ENCODE measurements around the gene FMNL2. TPM values are rescaled to one million over a fixed set of nuclear protein-coding genes. Genes with fewer than 3 reads are reported as not detected.

FMNL2 gene
- total and polyA plus RNA-seq, 10 donors, result 8.8 to 59.3 (median 33.5) TPM

DNA sequence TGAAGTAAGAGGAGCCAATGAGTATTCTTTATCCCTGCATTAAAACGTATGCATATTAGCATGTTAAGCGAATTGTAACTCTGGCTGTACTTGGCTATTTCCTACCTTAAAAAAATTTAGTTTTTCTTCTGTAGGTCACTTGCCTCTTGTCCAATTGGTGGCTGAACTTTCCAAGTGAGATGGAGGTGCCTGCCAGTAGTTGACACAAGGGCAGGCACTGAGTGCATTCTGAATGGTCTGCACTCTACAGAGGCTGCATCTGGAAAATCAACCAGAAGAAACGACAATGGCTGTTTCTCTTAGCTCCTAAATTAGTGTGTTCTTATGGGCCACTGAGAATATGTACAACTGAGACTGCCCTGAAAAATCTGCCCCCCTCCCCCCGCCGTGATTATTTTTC lies 221.5 kb downstream of the FMNL2 start:
- H3K27ac ChIP-seq, result no peak overlapping the region
- H3K9me3 ChIP-seq, result no peaks in the 10 kb centered on the region
- H3K4me3 ChIP-seq, result no peak overlapping the region
- H3K36me3 ChIP-seq, result peaks cover 0 to 10% (median 0%) of the 10 kb centered on the region in 6 donors
- no peaks in the 10 kb centered on the region for H3K27me3 ChIP-seq (replicated peaks in 1 of 7)
- no peak for TF ChIP-seq POLR2A (IDR thresholded peaks at IDR 0.05)
- TF ChIP-seq, protein P1, sequence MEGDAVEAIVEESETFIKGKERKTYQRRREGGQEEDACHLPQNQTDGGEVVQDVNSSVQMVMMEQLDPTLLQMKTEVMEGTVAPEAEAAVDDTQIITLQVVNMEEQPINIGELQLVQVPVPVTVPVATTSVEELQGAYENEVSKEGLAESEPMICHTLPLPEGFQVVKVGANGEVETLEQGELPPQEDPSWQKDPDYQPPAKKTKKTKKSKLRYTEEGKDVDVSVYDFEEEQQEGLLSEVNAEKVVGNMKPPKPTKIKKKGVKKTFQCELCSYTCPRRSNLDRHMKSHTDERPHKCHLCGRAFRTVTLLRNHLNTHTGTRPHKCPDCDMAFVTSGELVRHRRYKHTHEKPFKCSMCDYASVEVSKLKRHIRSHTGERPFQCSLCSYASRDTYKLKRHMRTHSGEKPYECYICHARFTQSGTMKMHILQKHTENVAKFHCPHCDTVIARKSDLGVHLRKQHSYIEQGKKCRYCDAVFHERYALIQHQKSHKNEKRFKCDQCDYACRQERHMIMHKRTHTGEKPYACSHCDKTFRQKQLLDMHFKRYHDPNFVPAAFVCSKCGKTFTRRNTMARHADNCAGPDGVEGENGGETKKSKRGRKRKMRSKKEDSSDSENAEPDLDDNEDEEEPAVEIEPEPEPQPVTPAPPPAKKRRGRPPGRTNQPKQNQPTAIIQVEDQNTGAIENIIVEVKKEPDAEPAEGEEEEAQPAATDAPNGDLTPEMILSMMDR (IDR thresholded peaks at IDR 0.05 in 8 of 11, conservative IDR thresholded peaks at IDR 0.05 in 3 of 11), result no peak
- TF ChIP-seq POLR2AphosphoS5 (IDR thresholded peaks at IDR 0.05), result no peak
- no peak for DNase-seq
- 88 to 91% (median 90%) methylated on average over 5 of the region's 5 CpGs for WGBS, 5 donors
- intact Hi-C loops (cut with DNase I; ENCODE audit: low total_unique reads), result no loop called here
- H3K4me1 ChIP-seq, result no peaks in the 10 kb centered on the region

- TF ChIP-seq POLR2A (IDR thresholded peaks at IDR 0.05) (no peak), POLR2AphosphoS5 (IDR thresholded peaks at IDR 0.05) (no peak)
- TF ChIP-seq, protein P1 (IDR thresholded peaks at IDR 0.05 in 8 of 11, conservative IDR thresholded peaks at IDR 0.05 in 3 of 11), result no peak
- WGBS, 5 donors, result 93 to 98% (median 95%) methylated on average over 4 of the region's 4 CpGs
These were observed 222.4 kb downstream of the FMNL2 start for GRCh38 chr2:152557273-152557888.

DNA sequence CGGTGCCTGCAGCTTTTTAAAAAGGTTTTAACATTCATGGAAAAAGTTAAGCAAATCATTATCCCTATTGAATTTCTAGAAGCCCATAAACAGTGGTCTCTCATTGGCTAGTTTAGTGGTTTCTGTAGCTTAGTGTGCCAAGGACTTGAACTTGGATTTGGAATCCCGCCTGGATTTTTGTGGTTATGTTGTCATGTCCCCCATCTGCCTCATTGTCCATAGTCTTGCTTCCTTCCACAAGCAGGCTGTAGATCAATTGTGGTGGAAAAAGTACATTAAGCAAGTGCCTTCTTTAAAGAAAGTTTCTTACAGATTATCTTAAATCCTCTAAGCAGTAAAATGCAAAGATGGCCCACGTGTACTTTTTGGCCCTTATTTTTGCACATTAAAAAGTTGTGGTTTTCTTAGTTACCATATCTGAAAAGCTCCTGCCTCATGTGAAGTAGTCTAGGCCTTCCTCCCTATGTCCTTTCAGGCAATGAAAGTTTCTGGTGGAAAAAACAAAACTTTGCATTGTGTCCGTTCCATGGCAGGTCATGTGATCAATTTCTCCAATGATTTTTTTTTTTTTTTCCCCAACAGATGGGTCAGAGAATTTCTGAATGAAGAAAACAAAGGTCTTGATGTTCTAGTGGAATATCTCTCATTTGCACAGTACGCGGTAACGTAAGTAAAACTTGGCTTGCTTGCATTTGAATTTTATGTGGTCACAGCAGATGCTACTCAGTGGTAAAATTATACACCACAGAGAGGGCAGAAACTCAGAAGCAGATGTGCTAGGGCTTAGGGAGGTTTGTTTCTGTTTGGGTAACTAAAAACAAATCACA lies 223.4 kb downstream of the FMNL2 start:
- TF ChIP-seq, protein P1 (IDR thresholded peaks at IDR 0.05 in 8 of 11, conservative IDR thresholded peaks at IDR 0.05 in 3 of 11), result no peak
- Histone ChIP-seq H3K36me3 (peaks cover 0 to 10% (median 0%) of the 10 kb centered on the region in 6 donors), H3K27ac (no peak overlapping the region), H3K4me1 (no peaks in the 10 kb centered on the region), H3K27me3 (replicated peaks in 1 of 7) (no peaks in the 10 kb centered on the region), H3K4me3 (no peak overlapping the region), H3K9me3 (no peaks in the 10 kb centered on the region)
- intact Hi-C loops (cut with DNase I; ENCODE audit: low total_unique reads), result no loop called here
- DNase-seq, result no peak
- WGBS, 5 donors, result 77 to 86% (median 82%) methylated on average over 7 of the region's 7 CpGs

More at GRCh38 chr2:152557273-152557888, 222.4 kb downstream of the FMNL2 start:
- intact Hi-C loops (cut with DNase I; ENCODE audit: low total_unique reads), result no loop called here
- Histone ChIP-seq H3K4me3 (no peak overlapping the region), H3K9me3 (no peaks in the 10 kb centered on the region), H3K27me3 (replicated peaks in 1 of 7) (no peaks in the 10 kb centered on the region), H3K27ac (no peak overlapping the region), H3K4me1 (no peaks in the 10 kb centered on the region), H3K36me3 (peaks cover 0 to 10% (median 0%) of the 10 kb centered on the region in 6 donors)
- no peak for DNase-seq

- Histone ChIP-seq H3K36me3 (peaks cover 0 to 10% (median 0%) of the 10 kb centered on the region in 6 donors), H3K9me3 (no peaks in the 10 kb centered on the region), H3K27me3 (replicated peaks in 1 of 7) (no peaks in the 10 kb centered on the region), H3K27ac (no peak overlapping the region), H3K4me3 (no peak overlapping the region), H3K4me1 (no peaks in the 10 kb centered on the region)
- TF ChIP-seq, protein P1 (IDR thresholded peaks at IDR 0.05 in 8 of 11, conservative IDR thresholded peaks at IDR 0.05 in 3 of 11), result no peak
- TF ChIP-seq POLR2A (IDR thresholded peaks at IDR 0.05) (no peak), POLR2AphosphoS5 (IDR thresholded peaks at IDR 0.05) (no peak)
- intact Hi-C loops (cut with DNase I; ENCODE audit: low total_unique reads), result no loop called here
- no peak for DNase-seq
- WGBS, 5 donors, result 61 to 92% (median 91%) methylated on average over 4 of the region's 4 CpGs
These were observed 224.0 kb downstream of the FMNL2 start for GRCh38 chr2:152559008-152559407.

All from spleen (tissue), 11 donors.